DND-41 (cell line): ENCODE results near the gene VPS51.

Experiments used
- ATAC-seq: fragments of 200-7000 bp; cut with Tn5 transposase; 3 replicates; pipeline ENCODE4 v1.9.1; 2021; ENCODE audit warnings: low read depth; ENCODE audit not compliant: insufficient read depth
- DNase-seq: peaks from one replicate; pipeline ENCODE4 v3.0.0-alpha.2; 2020
- H2AFZ ChIP-seq: 2 replicates; pipeline ENCODE4 v1.6.0; 2012; ENCODE audit warnings: low read depth, low read length
- H3K27ac ChIP-seq: 2 replicates; pipeline ENCODE4 v1.5.1; 2012; ENCODE audit warnings: low read length, inconsistent platforms
- H3K27me3 ChIP-seq: fragments of 200-600 bp; sonication (generic); 2 replicates; pipeline ENCODE4 v1.6.0; 2012; ENCODE audit warnings: low read length, mild to moderate bottlenecking, inconsistent platforms; ENCODE audit not compliant: insufficient read depth, poor library complexity
- H3K36me3 ChIP-seq: 2 replicates; pipeline ENCODE4 v1.5.1; 2012; ENCODE audit warnings: low read length, inconsistent platforms; ENCODE audit not compliant: insufficient read depth
- H3K4me1 ChIP-seq: 2 replicates; pipeline ENCODE4 v1.5.1; 2012; ENCODE audit warnings: mild to moderate bottlenecking, low read length; ENCODE audit not compliant: insufficient read depth
- H3K4me2 ChIP-seq: 2 replicates; pipeline ENCODE4 v1.6.0; 2012; ENCODE audit warnings: mild to moderate bottlenecking, moderate library complexity, low read length, inconsistent platforms; ENCODE audit not compliant: insufficient read depth
- H3K4me3 ChIP-seq, 2 experiments: fragments of 200-600 bp in 1 of 2; shearing (Covaris generic) in 1 of 2; 2 replicates each; pipeline ENCODE4 v1.5.1; 2012 to 2016; ENCODE audit warnings: inconsistent platforms in 2 of 2, low read length in 2 of 2, mild to moderate bottlenecking in 2 of 2, low read depth in 1 of 2, moderate library complexity in 1 of 2
- H3K79me2 ChIP-seq: 2 replicates; pipeline ENCODE4 v1.6.0; 2012; ENCODE audit warnings: low read length, inconsistent platforms; ENCODE audit not compliant: insufficient read depth
- H3K9ac ChIP-seq: 2 replicates; pipeline ENCODE4 v1.6.0; 2012; ENCODE audit warnings: low read depth, mild to moderate bottlenecking, inconsistent platforms, low read length, moderate library complexity
- H3K9me3 ChIP-seq: 2 replicates; pipeline ENCODE4 v1.5.1; 2012; ENCODE audit warnings: low read length, moderate library complexity, mild to moderate bottlenecking, inconsistent platforms; ENCODE audit not compliant: insufficient read depth, severe bottlenecking
- H4K20me1 ChIP-seq: 2 replicates; pipeline ENCODE4 v1.6.0; 2012; ENCODE audit warnings: low read length; ENCODE audit not compliant: insufficient read depth
- EZH2 ChIP-seq: IDR thresholded peaks from 3 replicates; pipeline ENCODE4 v1.6.1; 2012; ENCODE audit warnings: borderline replicate concordance, low read depth, mild to moderate bottlenecking, moderate library complexity, low read length, inconsistent platforms; ENCODE audit not compliant: severe bottlenecking
- TF ChIP-seq, protein P1 (sequence below): IDR thresholded peaks from 2 replicates; pipeline ENCODE4 v1.5.1; 2012; ENCODE audit warnings: borderline replicate concordance, low read length, moderate library complexity, mild to moderate bottlenecking; ENCODE audit not compliant: poor library complexity, severe bottlenecking; ENCODE audit errors: extremely low read depth

The VPS51 gene

DNA sequence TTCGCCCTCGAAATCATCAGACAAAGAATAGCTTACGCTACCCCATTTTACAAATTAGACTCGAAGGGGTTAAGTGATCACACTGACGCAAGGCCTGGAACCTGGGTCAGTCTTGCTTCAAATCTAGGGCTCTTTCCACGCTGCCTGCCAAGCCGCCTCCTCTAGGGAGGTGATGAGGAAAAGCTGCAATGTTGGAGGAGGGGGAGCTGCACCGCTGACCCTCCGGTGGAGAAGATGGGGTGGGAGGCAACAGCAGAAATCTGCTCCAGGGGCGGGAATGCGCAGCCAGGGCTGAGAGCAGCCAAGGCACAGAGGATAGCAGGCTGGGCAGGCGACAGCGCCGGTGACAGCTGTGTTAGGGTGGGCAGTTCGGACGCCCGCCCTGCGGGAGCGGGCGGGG lies 37.7 kb downstream of the VPS51 start:
- Histone ChIP-seq H3K27ac (peak overlapping the region; percentile 100), H4K20me1 (peaks cover 20% of the 10 kb centered on the region)

DNA sequence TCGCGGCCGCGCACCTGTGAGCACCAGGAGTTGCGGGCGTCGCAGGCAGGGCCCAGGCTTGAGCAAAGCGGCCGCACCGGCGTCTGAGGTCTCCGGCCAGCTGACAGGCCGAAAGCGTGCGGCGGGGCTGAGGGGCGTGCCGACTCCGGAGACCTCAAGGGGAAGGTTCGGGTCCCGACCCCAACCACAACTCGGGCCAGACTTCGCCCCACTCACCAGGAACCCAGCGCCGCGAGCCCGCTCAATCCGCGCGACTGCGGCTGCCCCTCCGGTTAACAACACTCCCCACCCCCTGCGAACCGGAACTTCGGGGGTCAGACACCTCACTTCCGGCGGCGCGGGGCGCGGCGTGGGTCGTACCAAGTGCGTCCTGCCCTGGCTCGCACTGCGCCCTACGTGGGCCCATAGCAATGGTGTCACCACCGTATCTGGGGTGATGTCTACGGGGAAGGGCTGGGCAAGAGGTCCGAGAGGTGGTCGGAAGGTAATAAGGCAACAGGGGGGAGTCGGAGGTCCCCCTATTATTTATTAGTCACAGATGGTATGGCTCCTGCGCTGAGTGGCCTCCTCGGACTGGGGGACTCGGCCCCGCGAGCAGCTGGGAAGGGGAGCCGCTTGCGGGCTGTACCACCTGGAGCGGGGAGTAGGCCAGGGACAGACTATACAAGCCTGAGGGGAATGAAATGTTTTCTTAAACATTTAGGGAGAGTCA lies 38.4 kb downstream of the VPS51 start, which contains the start of gene SYVN1:
Gene SYVN1, minus strand, starts transcription at position 280 of the 712 bp plus-strand sequence. CDS start 918 bp downstream, outside the sequence.
- peaks cover 17% of the 10 kb centered on the region for H4K20me1 ChIP-seq
- H3K36me3 ChIP-seq: peaks cover 37% of the 10 kb centered on the region
- H3K27ac ChIP-seq: peak within 1 kb of the TSS; percentile 100
- DNase-seq (peak; percentile 89), ATAC-seq (peak; percentile 83)
- H2AFZ ChIP-seq: peak within 1 kb of the TSS; percentile 96
- no peaks in the 10 kb centered on the region for H3K9me3 ChIP-seq
- H3K4me3 ChIP-seq: peak within 1 kb of the TSS; percentile 71 to 86
- H3K27me3 ChIP-seq: no peaks in the 10 kb centered on the region
- peaks cover 29% of the 10 kb centered on the region for H3K4me1 ChIP-seq
- H3K79me2 ChIP-seq: peaks cover 26% of the 10 kb centered on the region
- TF ChIP-seq, protein P1, sequence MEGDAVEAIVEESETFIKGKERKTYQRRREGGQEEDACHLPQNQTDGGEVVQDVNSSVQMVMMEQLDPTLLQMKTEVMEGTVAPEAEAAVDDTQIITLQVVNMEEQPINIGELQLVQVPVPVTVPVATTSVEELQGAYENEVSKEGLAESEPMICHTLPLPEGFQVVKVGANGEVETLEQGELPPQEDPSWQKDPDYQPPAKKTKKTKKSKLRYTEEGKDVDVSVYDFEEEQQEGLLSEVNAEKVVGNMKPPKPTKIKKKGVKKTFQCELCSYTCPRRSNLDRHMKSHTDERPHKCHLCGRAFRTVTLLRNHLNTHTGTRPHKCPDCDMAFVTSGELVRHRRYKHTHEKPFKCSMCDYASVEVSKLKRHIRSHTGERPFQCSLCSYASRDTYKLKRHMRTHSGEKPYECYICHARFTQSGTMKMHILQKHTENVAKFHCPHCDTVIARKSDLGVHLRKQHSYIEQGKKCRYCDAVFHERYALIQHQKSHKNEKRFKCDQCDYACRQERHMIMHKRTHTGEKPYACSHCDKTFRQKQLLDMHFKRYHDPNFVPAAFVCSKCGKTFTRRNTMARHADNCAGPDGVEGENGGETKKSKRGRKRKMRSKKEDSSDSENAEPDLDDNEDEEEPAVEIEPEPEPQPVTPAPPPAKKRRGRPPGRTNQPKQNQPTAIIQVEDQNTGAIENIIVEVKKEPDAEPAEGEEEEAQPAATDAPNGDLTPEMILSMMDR: no peak
- TF ChIP-seq EZH2: no peak
- H3K9ac ChIP-seq: peak within 1 kb of the TSS; percentile 82
- H3K4me2 ChIP-seq: peak within 1 kb of the TSS; percentile 83

More for the DNA sequence above, 37.7 kb downstream of the VPS51 start:
- TF ChIP-seq EZH2: no peak
- TF ChIP-seq, protein P1: no peak
- Histone ChIP-seq H2AFZ (peak overlapping the region; percentile 96), H3K4me3 (peak overlapping the region; percentile 71 to 86), H3K36me3 (peaks cover 43% of the 10 kb centered on the region), H3K9me3 (no peaks in the 10 kb centered on the region), H3K4me1 (peaks cover 29% of the 10 kb centered on the region), H3K27me3 (no peaks in the 10 kb centered on the region), H3K79me2 (peaks cover 26% of the 10 kb centered on the region), H3K4me2 (peak overlapping the region; percentile 83), H3K9ac (peak overlapping the region; percentile 82)
- DNase-seq (no peak), ATAC-seq (no peak)

DNA sequence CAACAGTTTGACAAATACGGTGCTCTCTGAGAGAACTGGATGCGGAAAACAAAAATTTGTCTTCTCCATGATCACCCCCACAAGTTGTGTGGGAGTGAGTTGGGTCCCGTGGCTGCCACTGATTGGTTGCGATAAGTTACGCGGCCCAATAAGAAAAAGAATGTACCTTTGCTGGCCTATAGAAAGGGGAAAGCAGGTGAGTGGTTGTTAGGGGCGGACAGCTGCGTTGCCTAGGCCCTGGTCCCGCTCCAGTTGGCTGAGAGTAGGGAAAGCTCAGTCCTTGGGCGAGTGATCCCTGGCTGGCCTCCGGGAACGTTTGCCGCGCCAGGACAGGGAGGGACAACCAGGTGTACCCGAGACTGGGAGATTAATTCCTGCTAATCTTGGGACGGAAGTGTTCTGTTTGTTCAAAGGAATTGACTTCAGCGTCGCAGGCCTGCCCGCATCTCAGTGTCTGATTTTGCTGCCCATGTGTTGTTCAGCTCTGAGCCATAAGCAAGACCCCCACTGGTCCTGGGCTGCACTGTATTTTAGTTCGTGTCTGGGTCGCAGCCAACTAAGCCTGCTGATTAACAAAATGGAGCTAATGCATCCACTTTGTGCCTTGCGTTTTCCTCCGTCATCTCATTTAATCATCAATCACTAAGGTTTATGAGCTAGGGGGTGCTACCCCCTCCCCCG lies 39.1 kb downstream of the VPS51 start:
- ATAC-seq: peak; percentile 90
- peaks cover 29% of the 10 kb centered on the region for H3K4me1 ChIP-seq
- peak overlapping the region; percentile 100 for H3K27ac ChIP-seq
- H3K27me3 ChIP-seq: no peaks in the 10 kb centered on the region
- H4K20me1 ChIP-seq: peaks cover 17% of the 10 kb centered on the region
- H3K9ac ChIP-seq: peak overlapping the region; percentile 82
- H2AFZ ChIP-seq: peak overlapping the region; percentile 96
- H3K4me2 ChIP-seq: peak overlapping the region; percentile 83
- peaks cover 30% of the 10 kb centered on the region for H3K36me3 ChIP-seq
- H3K9me3 ChIP-seq: no peaks in the 10 kb centered on the region
- TF ChIP-seq, protein P1: no peak
- no peak for TF ChIP-seq EZH2
- DNase-seq: peak; percentile 90
- H3K4me3 ChIP-seq: peak overlapping the region; percentile 71 to 86
- peaks cover 26% of the 10 kb centered on the region for H3K79me2 ChIP-seq
